Measurements from ENCODE around the gene RBM19. TPM values are rescaled to one million over a fixed set of nuclear protein-coding genes. Genes with fewer than 3 reads are reported as not detected.
"Not testable (repeated sequence)": the region's sequence is repeated elsewhere in the genome, so short reads cannot be mapped to it uniquely, and the experiment has no call there.

The RBM19 gene
- total RNA-seq, 1 donor from 2014 or later = 36.4 TPM

DNA sequence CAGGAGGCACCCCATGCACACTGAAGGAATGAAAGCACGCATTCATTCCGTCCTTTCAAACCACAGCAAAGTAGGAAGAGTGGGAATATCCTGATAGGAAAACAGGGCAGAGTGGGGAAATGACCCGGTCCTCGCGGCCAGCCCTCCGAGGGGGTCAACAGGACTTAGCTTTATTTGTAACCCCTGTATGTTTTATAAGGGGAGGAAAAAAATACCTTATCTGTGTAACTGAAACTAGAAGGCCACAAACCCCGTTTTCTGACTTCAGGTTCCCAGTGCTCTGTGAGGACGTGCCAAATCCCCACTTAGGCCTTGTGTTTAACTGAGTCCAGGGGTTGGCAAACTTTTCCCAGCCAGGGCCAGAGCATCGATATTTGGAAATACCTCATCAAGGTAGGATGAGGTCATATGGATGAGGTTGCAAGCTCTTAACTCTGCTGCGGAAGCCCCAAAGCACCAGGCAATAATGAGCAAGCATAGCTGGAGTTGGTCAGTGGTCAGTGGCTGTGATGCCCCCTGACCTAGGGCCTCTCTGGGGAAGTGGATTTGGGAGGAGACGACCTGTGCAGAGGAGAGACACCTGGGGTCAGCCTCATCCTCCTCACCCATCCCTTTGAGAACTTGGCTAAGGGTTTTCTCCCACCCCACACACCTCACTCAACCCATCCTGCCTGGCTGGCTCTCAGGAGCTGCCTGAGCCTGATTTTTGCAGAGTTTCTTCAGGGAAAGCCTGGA is 58.5 kb downstream of the RBM19 start:
- H3K4me1 ChIP-seq = no peaks in the 10 kb centered on the region
- TF ChIP-seq, protein P1, sequence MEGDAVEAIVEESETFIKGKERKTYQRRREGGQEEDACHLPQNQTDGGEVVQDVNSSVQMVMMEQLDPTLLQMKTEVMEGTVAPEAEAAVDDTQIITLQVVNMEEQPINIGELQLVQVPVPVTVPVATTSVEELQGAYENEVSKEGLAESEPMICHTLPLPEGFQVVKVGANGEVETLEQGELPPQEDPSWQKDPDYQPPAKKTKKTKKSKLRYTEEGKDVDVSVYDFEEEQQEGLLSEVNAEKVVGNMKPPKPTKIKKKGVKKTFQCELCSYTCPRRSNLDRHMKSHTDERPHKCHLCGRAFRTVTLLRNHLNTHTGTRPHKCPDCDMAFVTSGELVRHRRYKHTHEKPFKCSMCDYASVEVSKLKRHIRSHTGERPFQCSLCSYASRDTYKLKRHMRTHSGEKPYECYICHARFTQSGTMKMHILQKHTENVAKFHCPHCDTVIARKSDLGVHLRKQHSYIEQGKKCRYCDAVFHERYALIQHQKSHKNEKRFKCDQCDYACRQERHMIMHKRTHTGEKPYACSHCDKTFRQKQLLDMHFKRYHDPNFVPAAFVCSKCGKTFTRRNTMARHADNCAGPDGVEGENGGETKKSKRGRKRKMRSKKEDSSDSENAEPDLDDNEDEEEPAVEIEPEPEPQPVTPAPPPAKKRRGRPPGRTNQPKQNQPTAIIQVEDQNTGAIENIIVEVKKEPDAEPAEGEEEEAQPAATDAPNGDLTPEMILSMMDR (IDR thresholded peaks at IDR 0.05) = no peak
- no peaks in the 10 kb centered on the region for H3K27me3 ChIP-seq
- DNase-seq = no peak
- intact Hi-C loops (cut with DNase I) = no loop called here
- no peak overlapping the region for H3K4me3 ChIP-seq
- no peak overlapping the region for H3K27ac ChIP-seq
- H3K36me3 ChIP-seq = peaks cover 30% of the 10 kb centered on the region
- no peaks in the 10 kb centered on the region for H3K9me3 ChIP-seq
- ATAC-seq = no peak

- intact Hi-C loops (cut with DNase I) = no loop called here
- no peaks in the 10 kb centered on the region for H3K9me3 ChIP-seq
- no peaks in the 10 kb centered on the region for H3K27me3 ChIP-seq
- DNase-seq (no peak), ATAC-seq (no peak)
- TF ChIP-seq, protein P1 (IDR thresholded peaks at IDR 0.05) = no peak
- H3K4me1 ChIP-seq = no peaks in the 10 kb centered on the region
- no peak overlapping the region for H3K27ac ChIP-seq
- H3K36me3 ChIP-seq = peaks cover 26% of the 10 kb centered on the region
- no peak overlapping the region for H3K4me3 ChIP-seq
These were observed 59.5 kb downstream of the RBM19 start for GRCh38 chr12:113906411-113907200.

DNA sequence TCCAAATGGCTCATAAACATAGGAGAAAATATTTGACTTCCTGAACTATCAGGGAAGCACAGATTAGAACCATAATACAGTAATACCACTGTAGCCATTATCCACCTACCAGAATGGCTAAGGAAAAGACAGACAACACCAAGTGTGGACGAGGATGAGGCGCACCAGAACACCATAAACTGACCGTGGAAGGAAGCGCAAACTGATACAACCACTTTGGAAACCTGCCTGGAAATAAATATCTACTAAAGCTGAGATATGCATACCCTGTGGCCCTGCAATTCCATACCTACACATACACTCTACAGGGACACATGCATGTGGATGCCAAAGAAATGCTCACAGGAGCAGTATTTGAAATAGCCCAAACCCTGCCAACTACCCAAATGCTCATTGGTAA is 60.3 kb downstream of the RBM19 start:
- no peak for DNase-seq
- H3K9me3 ChIP-seq = no peaks in the 10 kb centered on the region
- intact Hi-C loops (cut with DNase I) = no loop called here
- ATAC-seq = no peak
- no peak overlapping the region for H3K27ac ChIP-seq
- TF ChIP-seq, protein P1 (IDR thresholded peaks at IDR 0.05) = no peak
- no peaks in the 10 kb centered on the region for H3K27me3 ChIP-seq
- no peaks in the 10 kb centered on the region for H3K4me1 ChIP-seq
- no peak overlapping the region for H3K4me3 ChIP-seq
- H3K36me3 ChIP-seq = peaks cover 22% of the 10 kb centered on the region

DNA sequence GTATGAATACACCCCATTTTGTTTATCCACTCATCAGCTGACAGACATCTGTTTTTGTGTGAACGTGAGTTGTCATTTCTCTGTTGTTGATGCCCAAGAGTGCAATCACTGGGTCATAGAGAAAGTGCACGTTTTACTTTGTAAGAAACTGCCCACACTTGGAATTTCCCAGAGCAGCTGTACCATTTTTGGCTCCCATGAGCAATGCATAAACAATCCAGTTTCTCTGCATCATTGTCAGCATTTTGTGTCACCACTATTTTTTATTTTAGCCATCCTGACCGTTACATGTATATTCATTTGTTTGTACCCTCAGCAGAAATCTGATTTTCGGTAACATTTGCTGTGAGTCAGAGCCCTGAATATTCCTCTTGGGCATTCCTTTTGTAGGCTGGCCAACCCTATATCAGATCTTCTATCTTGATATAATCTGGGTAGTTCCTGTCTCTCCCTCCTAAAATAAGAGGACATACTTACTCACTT is 62.7 kb downstream of the RBM19 start:
- intact Hi-C loops (cut with DNase I) = no loop called here
- H3K4me1 ChIP-seq = no peaks in the 10 kb centered on the region
- H3K4me3 ChIP-seq = no peak overlapping the region
- no peaks in the 10 kb centered on the region for H3K27me3 ChIP-seq
- TF ChIP-seq, protein P1 (IDR thresholded peaks at IDR 0.05) = no peak
- ATAC-seq = no peak
- no peaks in the 10 kb centered on the region for H3K9me3 ChIP-seq
- no peak overlapping the region for H3K27ac ChIP-seq
- DNase-seq = no peak
- peaks cover 22% of the 10 kb centered on the region for H3K36me3 ChIP-seq

GRCh38 chr12:113901319-113901718 is 64.8 kb downstream of the RBM19 start:
- DNase-seq; ATAC-seq; H3K4me3 ChIP-seq; H3K27ac ChIP-seq; H3K4me1 ChIP-seq; H3K9me3 ChIP-seq; H3K27me3 ChIP-seq; intact Hi-C loops (cut with DNase I): not testable (repeated sequence)
- H3K36me3 ChIP-seq = peaks cover 18% of the 10 kb centered on the region

DNA sequence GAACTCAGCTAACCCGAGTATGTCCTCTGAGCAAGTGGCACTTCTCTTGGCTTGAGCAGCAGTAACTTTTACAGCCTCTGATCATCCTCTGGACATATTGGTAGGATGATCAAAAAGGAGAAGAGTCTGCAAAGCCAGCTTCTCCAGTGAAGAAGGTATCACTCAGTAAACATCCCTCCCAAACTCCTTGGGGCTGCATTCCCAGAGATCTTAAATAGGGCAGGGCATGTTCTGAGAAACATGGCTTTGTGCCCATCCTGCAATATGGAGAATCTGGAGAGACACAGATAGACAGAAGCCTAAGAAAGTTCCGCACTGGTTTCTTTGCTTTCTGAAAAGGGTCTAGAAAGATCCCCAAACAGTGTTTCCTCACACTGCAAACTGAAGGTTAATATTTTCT is 65.4 kb downstream of the RBM19 start:
- H3K4me1 ChIP-seq = no peaks in the 10 kb centered on the region
- H3K27ac ChIP-seq = no peak overlapping the region
- no peaks in the 10 kb centered on the region for H3K27me3 ChIP-seq
- peaks cover 12% of the 10 kb centered on the region for H3K36me3 ChIP-seq
- DNase-seq (no peak), ATAC-seq (no peak)
- no peak overlapping the region for H3K4me3 ChIP-seq
- H3K9me3 ChIP-seq = no peaks in the 10 kb centered on the region
- intact Hi-C loops (cut with DNase I) = no loop called here
- TF ChIP-seq, protein P1 (IDR thresholded peaks at IDR 0.05) = no peak

Data from upper lobe of right lung (tissue), 1 donor.